ENCODE data around the gene SVOPL. TPM values are rescaled to one million over a fixed set of nuclear protein-coding genes. Genes with fewer than 3 reads are reported as not detected.

Gene SVOPL
- total and polyA plus RNA-seq, 2 donors (not counting 1 experiment from before 2014, with no cell fraction given): not detected

GRCh38 chr7:138581065-138581464 is 120.1 kb downstream of the SVOPL start:
- no peaks in the 10 kb centered on the region for H3K4me1 ChIP-seq (ENCODE audit: control insufficient read depth, extremely low read depth, insufficient read depth, low read length)

DNA sequence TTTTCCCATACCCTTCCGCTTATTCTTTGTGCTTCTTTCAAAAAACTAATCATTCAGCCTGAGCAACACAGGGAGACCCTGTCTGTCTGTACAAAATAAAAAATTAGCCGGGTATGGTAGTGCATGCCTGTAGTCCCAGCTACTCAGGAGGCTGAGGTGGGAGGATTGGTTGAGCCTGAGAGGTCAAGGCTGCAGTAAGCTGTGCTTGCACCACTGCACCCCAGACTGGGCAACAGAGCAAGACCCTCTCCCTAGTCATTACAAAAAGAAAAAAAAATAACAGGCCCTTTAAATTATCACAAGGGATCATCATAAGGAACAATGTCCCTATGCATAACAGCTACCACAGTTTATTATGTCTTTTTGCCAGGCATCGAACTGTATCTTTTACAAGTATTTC is 121.5 kb downstream of the SVOPL start:
- no peaks in the 10 kb centered on the region for H4K20me1 ChIP-seq (ENCODE audit: control insufficient read depth, extremely low read depth, insufficient read depth, low read length)
- DNase-seq (ENCODE audit: low read depth in 2 of 2): no peak
- no peaks in the 10 kb centered on the region for H3K27me3 ChIP-seq (ENCODE audit: control insufficient read depth, insufficient read depth, low read length)
- no peaks in the 10 kb centered on the region for H3K79me2 ChIP-seq (ENCODE audit: control insufficient read depth, insufficient read depth, low read length)
- H3K4me1 ChIP-seq (ENCODE audit: control insufficient read depth, extremely low read depth, insufficient read depth, low read length): no peaks in the 10 kb centered on the region
- no peak overlapping the region for H3K27ac ChIP-seq (ENCODE audit: insufficient read depth, low read length)
- no peaks in the 10 kb centered on the region for H3K9me3 ChIP-seq (ENCODE audit: control insufficient read depth, insufficient read depth, low read depth, low read length)
- H3K4me3 ChIP-seq (replicated peaks in 1 of 4; ENCODE audit: control extremely low read depth in 1 of 4, insufficient read depth in 1 of 4, low read depth in 3 of 4, low read length in 4 of 4): no peak overlapping the region
- no peak for TF ChIP-seq EZH2 (IDR thresholded peaks at IDR 0.05; ENCODE audit: low read length, missing control alignments)
- TF ChIP-seq, protein P1, sequence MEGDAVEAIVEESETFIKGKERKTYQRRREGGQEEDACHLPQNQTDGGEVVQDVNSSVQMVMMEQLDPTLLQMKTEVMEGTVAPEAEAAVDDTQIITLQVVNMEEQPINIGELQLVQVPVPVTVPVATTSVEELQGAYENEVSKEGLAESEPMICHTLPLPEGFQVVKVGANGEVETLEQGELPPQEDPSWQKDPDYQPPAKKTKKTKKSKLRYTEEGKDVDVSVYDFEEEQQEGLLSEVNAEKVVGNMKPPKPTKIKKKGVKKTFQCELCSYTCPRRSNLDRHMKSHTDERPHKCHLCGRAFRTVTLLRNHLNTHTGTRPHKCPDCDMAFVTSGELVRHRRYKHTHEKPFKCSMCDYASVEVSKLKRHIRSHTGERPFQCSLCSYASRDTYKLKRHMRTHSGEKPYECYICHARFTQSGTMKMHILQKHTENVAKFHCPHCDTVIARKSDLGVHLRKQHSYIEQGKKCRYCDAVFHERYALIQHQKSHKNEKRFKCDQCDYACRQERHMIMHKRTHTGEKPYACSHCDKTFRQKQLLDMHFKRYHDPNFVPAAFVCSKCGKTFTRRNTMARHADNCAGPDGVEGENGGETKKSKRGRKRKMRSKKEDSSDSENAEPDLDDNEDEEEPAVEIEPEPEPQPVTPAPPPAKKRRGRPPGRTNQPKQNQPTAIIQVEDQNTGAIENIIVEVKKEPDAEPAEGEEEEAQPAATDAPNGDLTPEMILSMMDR (conservative IDR thresholded peaks at IDR 0.05 in 1 of 2, IDR thresholded peaks at IDR 0.05 in 1 of 2; ENCODE audit: low read depth in 1 of 2, low read length in 2 of 2): no peak
- H3K36me3 ChIP-seq (ENCODE audit: control insufficient read depth, insufficient read depth, low read length): no peaks in the 10 kb centered on the region
- H2AFZ ChIP-seq (ENCODE audit: low read length): no peak overlapping the region
- H3K4me2 ChIP-seq (ENCODE audit: extremely low read depth, insufficient read depth, low read length): no peak overlapping the region
- no peak overlapping the region for H3K9ac ChIP-seq (ENCODE audit: insufficient read depth, low read length)

More at GRCh38 chr7:138581065-138581464, 120.1 kb downstream of the SVOPL start:
- no peak for DNase-seq (ENCODE audit: low read depth in 2 of 2)
- TF ChIP-seq, protein P1 (conservative IDR thresholded peaks at IDR 0.05 in 1 of 2, IDR thresholded peaks at IDR 0.05 in 1 of 2; ENCODE audit: low read depth in 1 of 2, low read length in 2 of 2): no peak
- no peak for TF ChIP-seq EZH2 (IDR thresholded peaks at IDR 0.05; ENCODE audit: low read length, missing control alignments)
- Histone ChIP-seq H2AFZ (ENCODE audit: low read length) (no peak overlapping the region), H3K27ac (ENCODE audit: insufficient read depth, low read length) (no peak overlapping the region), H3K9ac (ENCODE audit: insufficient read depth, low read length) (no peak overlapping the region), H3K9me3 (ENCODE audit: control insufficient read depth, insufficient read depth, low read depth, low read length) (no peaks in the 10 kb centered on the region), H4K20me1 (ENCODE audit: control insufficient read depth, extremely low read depth, insufficient read depth, low read length) (no peaks in the 10 kb centered on the region), H3K4me3 (replicated peaks in 1 of 4; ENCODE audit: control extremely low read depth in 1 of 4, insufficient read depth in 1 of 4, low read depth in 3 of 4, low read length in 4 of 4) (no peak overlapping the region), H3K4me2 (ENCODE audit: extremely low read depth, insufficient read depth, low read length) (no peak overlapping the region), H3K36me3 (ENCODE audit: control insufficient read depth, insufficient read depth, low read length) (no peaks in the 10 kb centered on the region), H3K27me3 (ENCODE audit: control insufficient read depth, insufficient read depth, low read length) (no peaks in the 10 kb centered on the region), H3K79me2 (ENCODE audit: control insufficient read depth, insufficient read depth, low read length) (no peaks in the 10 kb centered on the region)

DNA sequence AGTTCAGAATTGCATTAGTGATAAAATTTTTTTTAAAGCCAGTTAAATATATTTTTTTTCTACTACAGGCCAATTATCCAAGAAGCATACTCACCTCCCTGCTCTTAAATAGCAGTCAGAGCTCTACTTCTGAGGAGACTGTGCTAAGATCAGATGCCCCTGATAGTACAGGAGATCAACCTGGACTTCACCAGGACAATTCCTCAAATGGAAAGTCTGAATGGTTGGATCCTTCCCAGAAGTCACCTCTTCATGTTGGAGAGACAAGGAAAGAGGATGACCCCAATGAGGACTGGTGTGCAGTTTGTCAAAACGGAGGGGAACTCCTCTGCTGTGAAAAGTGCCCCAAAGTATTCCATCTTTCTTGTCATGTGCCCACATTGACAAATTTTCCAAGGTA is 122.0 kb downstream of the SVOPL start:
- H3K27ac ChIP-seq (ENCODE audit: insufficient read depth, low read length): no peak overlapping the region
- no peak for TF ChIP-seq EZH2 (IDR thresholded peaks at IDR 0.05; ENCODE audit: low read length, missing control alignments)
- TF ChIP-seq, protein P1 (conservative IDR thresholded peaks at IDR 0.05 in 1 of 2, IDR thresholded peaks at IDR 0.05 in 1 of 2; ENCODE audit: low read depth in 1 of 2, low read length in 2 of 2): no peak
- no peak overlapping the region for H3K9ac ChIP-seq (ENCODE audit: insufficient read depth, low read length)
- no peaks in the 10 kb centered on the region for H3K36me3 ChIP-seq (ENCODE audit: control insufficient read depth, insufficient read depth, low read length)
- no peaks in the 10 kb centered on the region for H3K9me3 ChIP-seq (ENCODE audit: control insufficient read depth, insufficient read depth, low read depth, low read length)
- no peak overlapping the region for H3K4me3 ChIP-seq (replicated peaks in 1 of 4; ENCODE audit: control extremely low read depth in 1 of 4, insufficient read depth in 1 of 4, low read depth in 3 of 4, low read length in 4 of 4)
- no peak overlapping the region for H2AFZ ChIP-seq (ENCODE audit: low read length)
- no peaks in the 10 kb centered on the region for H3K4me1 ChIP-seq (ENCODE audit: control insufficient read depth, extremely low read depth, insufficient read depth, low read length)
- no peaks in the 10 kb centered on the region for H3K79me2 ChIP-seq (ENCODE audit: control insufficient read depth, insufficient read depth, low read length)
- no peak overlapping the region for H3K4me2 ChIP-seq (ENCODE audit: extremely low read depth, insufficient read depth, low read length)
- DNase-seq (ENCODE audit: low read depth in 2 of 2): no peak
- H4K20me1 ChIP-seq (ENCODE audit: control insufficient read depth, extremely low read depth, insufficient read depth, low read length): no peaks in the 10 kb centered on the region
- no peaks in the 10 kb centered on the region for H3K27me3 ChIP-seq (ENCODE audit: control insufficient read depth, insufficient read depth, low read length)

All from fibroblast of lung (primary cell).